Measurements from ENCODE around the gene PGR.

- TF ChIP-seq CTCF (IDR thresholded peaks at IDR 0.05) (no peak), POLR2A (IDR thresholded peaks at IDR 0.05) (no peak)
Measured at GRCh38 chr11:101100601-101101000, 29.0 kb downstream of the PGR start.

All from body of pancreas (tissue), 4 donors.